MM.1S (cell line): ENCODE results near the gene SAMD7.

ENCODE experiments used
- DNase-seq: peaks from one replicate; pipeline ENCODE4 v3.0.0-alpha.2; 2015
- H2AFZ ChIP-seq: fragments of 300-600 bp; sonication (generic); 2 replicates; pipeline ENCODE4 v1.6.0; 2016; ENCODE audit warnings: antibody characterized with exemption, low read length
- H3F3A ChIP-seq: fragments of 300-600 bp; sonication (generic); 2 replicates; pipeline ENCODE4 v1.6.1; 2016; ENCODE audit warnings: mild to moderate bottlenecking, antibody characterized with exemption, low read length, moderate library complexity, mixed read lengths; ENCODE audit not compliant: insufficient read depth
- H3K27ac ChIP-seq: fragments of 300-600 bp; sonication (generic); 2 replicates; pipeline ENCODE4 v1.5.1; 2016; ENCODE audit warnings: mild to moderate bottlenecking, low read length
- H3K27me3 ChIP-seq: fragments of 300-600 bp; sonication (generic); replicated peaks from 2 replicates; pipeline ENCODE4 v1.6.0; 2016; ENCODE audit warnings: low read length; ENCODE audit not compliant: insufficient read depth
- H3K36me3 ChIP-seq: fragments of 300-600 bp; sonication (generic); replicated peaks from 2 replicates; pipeline ENCODE4 v1.6.1; 2016; ENCODE audit warnings: mild to moderate bottlenecking, low read length, mixed read lengths; ENCODE audit not compliant: insufficient read depth
- H3K4me1 ChIP-seq: fragments of 300-600 bp; sonication (generic); 2 replicates; pipeline ENCODE4 v1.6.1; 2016; ENCODE audit warnings: low read length, mixed read lengths
- H3K4me2 ChIP-seq: fragments of 300-600 bp; sonication (generic); 2 replicates; pipeline ENCODE4 v1.6.0; 2016; ENCODE audit warnings: low read depth, low read length
- H3K4me3 ChIP-seq: fragments of 300-600 bp; sonication (generic); 2 replicates; pipeline ENCODE4 v1.5.1; 2016; ENCODE audit warnings: low read length, mixed read lengths
- H3K79me2 ChIP-seq: fragments of 300-600 bp; sonication (generic); 2 replicates; pipeline ENCODE4 v1.6.1; 2016; ENCODE audit warnings: mixed run types, low read length, mixed read lengths
- H3K9ac ChIP-seq: fragments of 300-600 bp; sonication (generic); 2 replicates; pipeline ENCODE4 v1.6.1; 2016; ENCODE audit warnings: low read length, mixed read lengths
- H3K9me2 ChIP-seq: fragments of 300-600 bp; sonication (generic); replicated peaks from 2 replicates; pipeline ENCODE4 v1.6.1; 2016; ENCODE audit warnings: mild to moderate bottlenecking, low read length, mixed read lengths; ENCODE audit not compliant: insufficient read depth
- H3K9me3 ChIP-seq: fragments of 300-600 bp; sonication (generic); replicated peaks from 2 replicates; pipeline ENCODE4 v1.6.1; 2016; ENCODE audit warnings: mild to moderate bottlenecking, low read length, mixed read lengths; ENCODE audit not compliant: insufficient read depth
- H4K20me1 ChIP-seq: fragments of 300-600 bp; sonication (generic); 2 replicates; pipeline ENCODE4 v1.6.1; 2016; ENCODE audit warnings: mild to moderate bottlenecking, low read length, moderate library complexity, mixed read lengths; ENCODE audit not compliant: insufficient read depth
- EZH2 ChIP-seq: fragments of 300-600 bp; sonication (generic); optimal IDR thresholded peaks from 2 replicates; pipeline ENCODE3; 2017; ENCODE audit warnings: low read depth, mild to moderate bottlenecking, antibody characterized with exemption, low read length, mixed read lengths
- EZH2phosphoT487 ChIP-seq: fragments of 300-600 bp; sonication (generic); IDR thresholded peaks from 2 replicates; pipeline ENCODE4 v1.6.1; 2018; ENCODE audit warnings: antibody characterized with exemption, low read length
- TF ChIP-seq, protein P1 (sequence below): fragments of 300-600 bp; sonication (generic); IDR thresholded peaks from 2 replicates; pipeline ENCODE4 v1.5.1; 2016; ENCODE audit warnings: antibody characterized with exemption, low read length, mixed read lengths

The SAMD7 gene

GRCh38 chr3:169897284-169897683 is 14.1 kb upstream of the SAMD7 start:
- H3K36me3 ChIP-seq: no peaks in the 10 kb centered on the region
- H3K27ac ChIP-seq: no peak overlapping the region
- no peaks in the 10 kb centered on the region for H4K20me1 ChIP-seq
- no peak overlapping the region for H3K4me3 ChIP-seq
- no peak overlapping the region for H3K4me2 ChIP-seq
- H3K27me3 ChIP-seq: no peaks in the 10 kb centered on the region
- H3F3A ChIP-seq: no peaks in the 10 kb centered on the region
- H3K9ac ChIP-seq: no peak overlapping the region
- no peak overlapping the region for H2AFZ ChIP-seq
- H3K9me2 ChIP-seq: no peaks in the 10 kb centered on the region
- TF ChIP-seq EZH2 (no peak), EZH2phosphoT487 (no peak)
- TF ChIP-seq, protein P1, sequence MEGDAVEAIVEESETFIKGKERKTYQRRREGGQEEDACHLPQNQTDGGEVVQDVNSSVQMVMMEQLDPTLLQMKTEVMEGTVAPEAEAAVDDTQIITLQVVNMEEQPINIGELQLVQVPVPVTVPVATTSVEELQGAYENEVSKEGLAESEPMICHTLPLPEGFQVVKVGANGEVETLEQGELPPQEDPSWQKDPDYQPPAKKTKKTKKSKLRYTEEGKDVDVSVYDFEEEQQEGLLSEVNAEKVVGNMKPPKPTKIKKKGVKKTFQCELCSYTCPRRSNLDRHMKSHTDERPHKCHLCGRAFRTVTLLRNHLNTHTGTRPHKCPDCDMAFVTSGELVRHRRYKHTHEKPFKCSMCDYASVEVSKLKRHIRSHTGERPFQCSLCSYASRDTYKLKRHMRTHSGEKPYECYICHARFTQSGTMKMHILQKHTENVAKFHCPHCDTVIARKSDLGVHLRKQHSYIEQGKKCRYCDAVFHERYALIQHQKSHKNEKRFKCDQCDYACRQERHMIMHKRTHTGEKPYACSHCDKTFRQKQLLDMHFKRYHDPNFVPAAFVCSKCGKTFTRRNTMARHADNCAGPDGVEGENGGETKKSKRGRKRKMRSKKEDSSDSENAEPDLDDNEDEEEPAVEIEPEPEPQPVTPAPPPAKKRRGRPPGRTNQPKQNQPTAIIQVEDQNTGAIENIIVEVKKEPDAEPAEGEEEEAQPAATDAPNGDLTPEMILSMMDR: no peak
- no peaks in the 10 kb centered on the region for H3K79me2 ChIP-seq
- no peaks in the 10 kb centered on the region for H3K9me3 ChIP-seq
- H3K4me1 ChIP-seq: no peaks in the 10 kb centered on the region
- DNase-seq: no peak

- H3K79me2 ChIP-seq: no peaks in the 10 kb centered on the region
- H3K27me3 ChIP-seq: no peaks in the 10 kb centered on the region
- H3F3A ChIP-seq: no peaks in the 10 kb centered on the region
- H3K36me3 ChIP-seq: no peaks in the 10 kb centered on the region
- H2AFZ ChIP-seq: no peak overlapping the region
- no peak overlapping the region for H3K4me2 ChIP-seq
- no peaks in the 10 kb centered on the region for H4K20me1 ChIP-seq
- TF ChIP-seq EZH2phosphoT487 (no peak), EZH2 (no peak)
- TF ChIP-seq, protein P1: no peak
- no peak for DNase-seq
- H3K27ac ChIP-seq: no peak overlapping the region
- H3K9ac ChIP-seq: no peak overlapping the region
- no peaks in the 10 kb centered on the region for H3K9me3 ChIP-seq
- H3K4me1 ChIP-seq: no peaks in the 10 kb centered on the region
- H3K4me3 ChIP-seq: no peak overlapping the region
- no peaks in the 10 kb centered on the region for H3K9me2 ChIP-seq
These were observed 9.9 kb upstream of the SAMD7 start for GRCh38 chr3:169901453-169901852.

DNA sequence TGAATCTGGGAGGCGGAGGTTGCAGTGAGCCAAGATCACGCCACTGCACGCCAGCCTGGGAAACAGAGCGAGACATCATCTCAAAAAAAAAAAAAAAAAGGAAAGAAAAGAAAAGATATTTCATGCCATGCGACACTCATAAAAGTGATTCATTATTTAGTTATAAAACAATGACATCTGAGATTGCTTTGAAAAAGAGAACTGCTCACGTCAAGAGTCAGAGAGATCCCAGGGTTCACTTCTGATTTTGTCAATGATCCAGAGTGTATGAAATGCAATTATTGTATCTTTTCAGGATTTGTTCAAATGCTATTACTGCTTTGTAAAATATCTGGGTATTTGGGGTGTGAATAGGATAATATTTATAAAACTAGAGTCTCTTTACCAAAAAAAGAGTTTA is 6.0 kb upstream of the SAMD7 start:
- Histone ChIP-seq H3K27me3 (no peaks in the 10 kb centered on the region), H3K27ac (no peak overlapping the region), H3K4me1 (no peaks in the 10 kb centered on the region), H3F3A (no peaks in the 10 kb centered on the region), H3K9me2 (no peaks in the 10 kb centered on the region), H3K9me3 (no peaks in the 10 kb centered on the region), H3K79me2 (no peaks in the 10 kb centered on the region), H4K20me1 (no peaks in the 10 kb centered on the region), H2AFZ (no peak overlapping the region), H3K36me3 (no peaks in the 10 kb centered on the region), H3K4me3 (no peak overlapping the region), H3K4me2 (no peak overlapping the region), H3K9ac (no peak overlapping the region)
- no peak for DNase-seq
- TF ChIP-seq EZH2phosphoT487: no peak
- no peak for TF ChIP-seq EZH2
- TF ChIP-seq, protein P1: no peak
